Transverse colon (tissue), 4 donors: Measurements from ENCODE around the gene CNTNAP2. TPM values are rescaled to one million over a fixed set of nuclear protein-coding genes. Genes with fewer than 3 reads are reported as not detected.

ENCODE experiments used
- DNase-seq: peaks from one replicate; pipeline ENCODE4 v3.0.0-alpha.2; 2019
- H3K27ac ChIP-seq, 4 donors: fragments of 200-600 bp; sonication (generic); 2 replicates each; pipeline ENCODE4 v1.5.1; 2016 to 2018; ENCODE audit warnings: inconsistent platforms in 4 of 4
- H3K27me3 ChIP-seq: fragments of 200-600 bp; sonication (generic); 2 replicates; pipeline ENCODE4 v1.5.1; 2017; ENCODE audit warnings: inconsistent platforms
- H3K36me3 ChIP-seq, 4 donors: fragments of 200-600 bp; sonication (generic); 2 replicates each; pipeline ENCODE4 v1.5.1; 2017 to 2019; ENCODE audit warnings: inconsistent platforms in 4 of 4
- H3K4me1 ChIP-seq, 4 donors: fragments of 200-600 bp; sonication (generic); 2 replicates each; pipeline ENCODE4 v1.5.1; 2017 to 2020; ENCODE audit warnings: inconsistent platforms in 4 of 4
- H3K4me3 ChIP-seq, 4 donors: fragments of 200-600 bp; sonication (generic); 1 replicate in 1 of 4; 2 replicates in 3 of 4; pipeline versions ENCODE4 v1.5.1 to v1.6.1; 2017 to 2019; ENCODE audit warnings: inconsistent platforms in 4 of 4
- H3K9me3 ChIP-seq, 2 donors: fragments of 200-600 bp; sonication (generic); 2 replicates each; pipeline ENCODE4 v1.5.1; 2017 to 2019; ENCODE audit warnings: inconsistent platforms in 2 of 2
- CTCF ChIP-seq, 5 experiments: fragments of 200-600 bp in 3 of 5; fragments of 450-650 bp in 2 of 5; sonication (generic) in 3 of 5; IDR thresholded peaks; 1 replicate in 2 of 5; 2 replicates in 3 of 5; pipeline ENCODE4 v1.5.1; 2016 to 2017; ENCODE audit warnings: antibody characterized with exemption in 5 of 5, inconsistent platforms in 3 of 5, mild to moderate bottlenecking in 2 of 5, moderate library complexity in 1 of 5
- EP300 ChIP-seq: sonication (generic); formaldehyde crosslinking; IDR thresholded peaks from one replicate; pipeline ENCODE4 v1.6.1; 2017; ENCODE audit warnings: antibody characterized with exemption, low read depth
- POLR2A ChIP-seq: fragments of 450-650 bp; IDR thresholded peaks from one replicate; pipeline ENCODE4 v1.6.1; 2016; ENCODE audit warnings: antibody characterized with exemption, mild to moderate bottlenecking, moderate library complexity
- POLR2AphosphoS5 ChIP-seq, 3 donors: sonication (generic); formaldehyde crosslinking; IDR thresholded peaks; one replicate each; pipeline ENCODE4 v1.6.1; 2016; ENCODE audit warnings: antibody characterized with exemption in 3 of 3
- WGBS, 2 donors: methylation state at CpG; one replicate each; pipeline ENCODE4 v1.1.5; 2018; ENCODE audit warnings: low coverage in 1 of 2; 5-methylcytosine and 5-hydroxymethylcytosine counted together
- in situ Hi-C, 4 donors: fragments of 200-750 bp; cut with MboI; loops; one replicate each; pipeline versions ENCODE4 v1.15.0 to v1.15.1; 2017; ENCODE audit warnings: low sequenced_read_pairs in 3 of 4, low pct_ligation_motif_present in 1 of 4, low pct_unique_long_range_greater_than_20kb in 1 of 4
- intact Hi-C: fragments of 100-400 bp; cut with DNase I; formaldehyde crosslinking; loops from one replicate; pipeline ENCODE4 v1.15.1; 2023; ENCODE audit warnings: low total_unique reads
- total RNA-seq, 4 donors: library from RNA; depleted of rRNA; stranded (reverse); fragments of >200 nt; gene quantifications; one replicate each; pipeline ENCODE4 v1.1.0, GENCODE V29; 2016

CNTNAP2 gene
- total RNA-seq, 4 donors from 2014 or later = 0.60 to 2.9 (median 2.4) TPM

- in situ Hi-C loops = no loop called here
- WGBS, 2 donors = 31 to 33% methylated on average over 1 of the region's 1 CpG
- no peak for DNase-seq
Observed at GRCh38 chr7:147579148-147579547, 1462.5 kb downstream of the CNTNAP2 start.

GRCh38 chr7:147584771-147585193, 1468.2 kb downstream of the CNTNAP2 start:
- Histone ChIP-seq H3K4me3 (no peak overlapping the region), H3K27ac (no peak overlapping the region), H3K36me3 (no peaks in the 10 kb centered on the region), H3K4me1 (no peaks in the 10 kb centered on the region), H3K9me3 (no peaks in the 10 kb centered on the region), H3K27me3 (no peaks in the 10 kb centered on the region)
- 54 to 72% methylated on average over 2 to 5 of the region's 5 CpGs for WGBS, 2 donors
- no peak for DNase-seq
- intact Hi-C loops (no loop called here), in situ Hi-C loops (no loop called here)
- TF ChIP-seq POLR2A = no peak

More at GRCh38 chr7:147579148-147579547, 1462.5 kb downstream of the CNTNAP2 start:
- intact Hi-C loops = no loop called here
- H3K4me1 ChIP-seq = no peaks in the 10 kb centered on the region
- no peaks in the 10 kb centered on the region for H3K36me3 ChIP-seq
- no peaks in the 10 kb centered on the region for H3K27me3 ChIP-seq
- no peaks in the 10 kb centered on the region for H3K9me3 ChIP-seq
- H3K27ac ChIP-seq = no peak overlapping the region
- TF ChIP-seq CTCF (IDR thresholded peaks at IDR 0.05) (no peak), POLR2A (no peak), EP300 (no peak), POLR2AphosphoS5 (IDR thresholded peaks at IDR 0.05) (no peak)
- H3K4me3 ChIP-seq = no peak overlapping the region

GRCh38 chr7:147586110-147586509, 1469.5 kb downstream of the CNTNAP2 start:
- Histone ChIP-seq H3K4me3 (no peak overlapping the region), H3K27ac (no peak overlapping the region), H3K9me3 (no peaks in the 10 kb centered on the region), H3K4me1 (no peaks in the 10 kb centered on the region), H3K27me3 (no peaks in the 10 kb centered on the region), H3K36me3 (no peaks in the 10 kb centered on the region)
- in situ Hi-C loops (no loop called here), intact Hi-C loops (no loop called here)
- TF ChIP-seq POLR2AphosphoS5 (IDR thresholded peaks at IDR 0.05) (no peak), POLR2A (no peak), CTCF (IDR thresholded peaks at IDR 0.05) (no peak), EP300 (no peak)
- 0 to 100% methylated on average over 1 of the region's 1 CpG for WGBS, 2 donors
- no peak for DNase-seq

GRCh38 chr7:147586526-147586925, 1469.9 kb downstream of the CNTNAP2 start:
- no peaks in the 10 kb centered on the region for H3K4me1 ChIP-seq
- in situ Hi-C loops = no loop called here
- H3K36me3 ChIP-seq = no peaks in the 10 kb centered on the region
- WGBS, 2 donors = 66% methylated on average over 1 of the region's 1 CpG; no CpG with 5 or more reads in 1 of the 2 donors
- intact Hi-C loops = no loop called here
- H3K9me3 ChIP-seq = no peaks in the 10 kb centered on the region
- no peak overlapping the region for H3K27ac ChIP-seq
- H3K27me3 ChIP-seq = no peaks in the 10 kb centered on the region
- no peak for DNase-seq
- no peak overlapping the region for H3K4me3 ChIP-seq
- no peak for TF ChIP-seq CTCF (IDR thresholded peaks at IDR 0.05)

- no peak overlapping the region for H3K27ac ChIP-seq
- H3K27me3 ChIP-seq = no peaks in the 10 kb centered on the region
Observed at GRCh38 chr7:147593271-147594057, 1476.9 kb downstream of the CNTNAP2 start.

More at GRCh38 chr7:147593271-147594057, 1476.9 kb downstream of the CNTNAP2 start:
- Histone ChIP-seq H3K9me3 (no peaks in the 10 kb centered on the region), H3K36me3 (no peaks in the 10 kb centered on the region), H3K4me1 (no peaks in the 10 kb centered on the region), H3K4me3 (no peak overlapping the region)
- no peak for DNase-seq
- 60 to 75% methylated on average over 1 to 2 of the region's 2 CpGs for WGBS, 2 donors
- intact Hi-C loops (no loop called here), in situ Hi-C loops (no loop called here)
- TF ChIP-seq EP300 = no peak
- no peak for TF ChIP-seq CTCF (IDR thresholded peaks at IDR 0.05)
- TF ChIP-seq POLR2A = no peak
- no peak for TF ChIP-seq POLR2AphosphoS5 (IDR thresholded peaks at IDR 0.05)
